Activated T-cell treated with anti-CD3 and anti-CD28 coated beads, Interleukin-2, amount 50 U/mL, for 48 hours (primary cell): ENCODE results near the gene FRS3.

Source experiments
- DNase-seq, 2 experiments: peaks; one replicate each; pipeline ENCODE4 v3.0.0-alpha.2; 2020

Gene FRS3

DNA sequence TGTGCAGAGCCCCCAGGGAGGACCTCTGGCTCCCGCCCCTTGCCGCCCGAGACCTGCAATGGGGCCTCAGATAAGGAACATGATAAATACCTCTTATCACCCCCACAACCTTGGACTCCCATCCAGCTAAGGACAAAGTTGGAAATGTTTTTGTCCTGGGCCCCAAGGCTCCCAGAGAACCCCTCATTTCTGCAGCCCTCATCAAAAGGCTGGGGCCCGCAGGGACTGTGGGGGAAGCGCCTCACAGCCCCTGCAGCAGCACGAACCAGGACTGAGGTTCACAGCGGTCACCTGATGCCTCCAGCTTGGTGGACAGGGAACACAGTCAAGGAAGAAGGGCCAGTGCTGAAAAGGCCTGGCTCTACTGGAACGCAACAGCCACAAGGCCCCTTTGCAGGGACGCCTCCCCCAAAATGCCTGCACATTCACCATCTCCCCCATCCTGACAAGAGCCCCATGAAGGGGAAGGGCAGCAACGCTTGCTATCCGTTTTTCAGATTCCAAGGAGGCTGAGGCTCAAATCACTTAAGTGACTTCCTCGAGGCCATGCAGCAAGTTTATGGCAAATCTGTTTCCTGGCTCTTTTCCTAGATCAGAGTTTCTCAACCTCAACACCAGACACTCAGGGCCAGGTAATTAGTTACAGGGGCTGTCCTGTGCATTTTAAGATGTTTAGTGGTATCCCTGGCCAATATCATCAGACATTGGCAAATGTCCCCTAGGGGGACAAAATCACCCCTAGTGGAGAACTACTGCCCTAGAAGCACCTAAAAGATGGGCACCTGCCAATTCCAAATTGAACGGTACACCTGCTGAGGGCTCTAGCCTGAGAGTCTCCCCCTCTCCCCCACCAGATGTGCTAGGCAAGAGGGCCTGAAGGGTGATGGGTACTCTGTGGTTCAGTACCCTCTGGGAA lies 54.9 kb downstream of the FRS3 start:
- DNase-seq = no peak

DNA sequence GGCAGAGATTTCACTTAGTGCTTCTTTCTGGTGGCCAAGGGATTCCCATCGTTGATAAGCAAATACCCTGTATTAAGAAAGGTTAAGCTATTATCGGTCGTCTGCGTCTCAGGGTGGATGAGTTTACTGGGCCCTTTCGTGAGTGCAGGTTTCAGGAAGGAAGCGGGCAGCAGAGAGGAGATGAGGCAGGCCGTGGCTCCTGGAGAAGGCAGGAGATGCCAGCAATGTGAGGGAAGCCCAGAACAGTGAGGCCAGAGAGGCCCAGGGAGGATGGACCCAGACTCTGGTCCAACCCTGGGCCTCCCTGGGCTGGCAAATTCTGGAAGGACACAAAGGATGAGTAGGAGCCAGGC lies 55.5 kb downstream of the FRS3 start:
- DNase-seq = no peak

DNA sequence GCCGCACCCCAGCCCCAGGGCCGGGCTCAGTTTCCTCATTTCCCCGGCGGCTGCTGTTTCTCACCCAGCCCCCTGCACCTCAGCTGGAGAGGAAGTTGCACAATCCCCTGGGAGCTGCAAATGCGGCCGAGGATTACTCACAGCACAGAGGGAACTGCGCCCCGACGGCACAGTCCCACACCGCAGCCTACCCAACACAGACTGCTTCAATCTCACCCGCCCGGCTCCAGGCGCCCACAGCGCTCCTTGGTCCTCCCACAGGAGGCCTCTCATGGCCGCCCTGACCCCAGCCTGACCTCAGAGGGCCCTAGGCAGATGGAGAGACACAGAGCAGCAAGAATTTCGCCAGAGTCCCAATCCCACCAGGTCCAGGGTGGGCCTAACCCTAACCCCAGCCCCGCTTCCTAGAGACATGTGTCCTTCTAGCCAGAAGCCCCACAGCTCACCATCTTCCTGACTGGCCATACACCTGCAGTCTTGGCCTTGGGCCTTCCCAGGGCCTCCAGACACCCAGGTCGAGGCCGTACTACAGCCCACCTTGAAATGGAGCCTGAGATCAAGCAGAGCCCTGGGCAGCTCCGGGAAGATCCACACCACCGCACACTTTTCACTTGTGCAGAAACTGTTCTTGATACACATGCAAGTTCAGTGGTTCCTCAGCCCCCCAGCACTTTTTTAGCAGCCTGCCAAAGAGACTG lies 56.0 kb downstream of the FRS3 start:
- DNase-seq = no peak

DNA sequence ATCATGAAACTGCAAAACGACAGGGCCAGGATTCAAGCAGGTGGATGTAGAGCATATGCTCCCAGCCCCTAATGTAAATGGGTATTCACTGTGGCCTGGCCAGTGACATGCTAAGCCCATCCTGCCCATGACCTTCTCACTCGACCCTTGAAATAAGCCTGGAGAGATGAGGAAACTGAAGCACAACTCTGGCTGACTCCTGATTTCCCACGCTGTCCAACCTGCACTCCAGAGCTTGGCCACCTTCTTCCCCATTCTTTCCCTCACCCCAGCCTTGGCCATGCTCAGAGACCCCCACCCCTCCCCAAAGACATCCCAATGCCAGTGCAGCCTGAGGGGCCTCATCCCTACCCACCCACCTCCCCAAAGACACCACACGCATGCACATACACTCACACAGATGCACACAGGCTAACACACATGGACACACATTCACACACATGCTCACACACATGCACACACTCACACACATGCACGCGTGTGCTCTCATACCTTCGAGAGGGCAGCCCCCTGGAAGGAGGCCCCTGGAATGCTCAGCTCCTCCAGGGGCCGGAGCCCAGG lies 56.7 kb downstream of the FRS3 start:
- DNase-seq = no peak

DNA sequence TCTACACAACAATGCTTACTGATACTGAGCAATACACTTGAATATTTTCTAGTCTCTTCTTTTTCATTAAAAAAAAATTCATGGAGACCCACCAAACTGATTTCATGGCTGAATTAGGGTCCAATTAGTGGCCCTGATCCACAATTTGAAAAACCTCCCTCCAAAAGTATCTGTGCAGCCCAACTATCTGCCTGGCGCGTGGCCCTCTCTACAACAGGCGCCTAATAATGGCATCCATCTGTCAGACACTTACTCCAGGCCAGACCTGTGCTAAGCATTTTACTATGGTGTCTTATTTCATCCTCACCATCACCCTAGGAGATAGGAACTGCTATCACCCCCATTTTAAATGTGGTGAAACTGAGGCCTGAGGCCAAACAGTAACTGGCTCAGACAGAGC lies 58.3 kb downstream of the FRS3 start:
- DNase-seq = no peak

DNA sequence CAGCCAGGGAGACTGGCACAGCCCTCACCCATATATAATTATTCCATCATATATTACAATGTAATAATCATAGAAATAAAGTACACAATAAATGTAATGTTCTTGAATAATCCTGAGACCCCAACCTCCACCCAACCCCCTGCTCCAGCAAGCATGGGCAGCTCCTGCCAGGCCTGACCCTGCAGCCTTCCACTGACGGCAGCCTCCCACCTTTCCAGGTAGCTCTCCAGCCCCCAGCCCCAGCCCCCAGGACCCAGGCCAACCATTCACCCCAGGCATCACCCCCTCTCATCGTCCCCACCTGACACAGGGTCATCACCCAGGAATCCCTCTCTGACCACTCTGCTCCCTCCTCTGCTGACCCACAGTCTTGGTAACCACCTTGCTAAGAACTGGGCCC lies 58.9 kb downstream of the FRS3 start:
- no peak for DNase-seq

DNA sequence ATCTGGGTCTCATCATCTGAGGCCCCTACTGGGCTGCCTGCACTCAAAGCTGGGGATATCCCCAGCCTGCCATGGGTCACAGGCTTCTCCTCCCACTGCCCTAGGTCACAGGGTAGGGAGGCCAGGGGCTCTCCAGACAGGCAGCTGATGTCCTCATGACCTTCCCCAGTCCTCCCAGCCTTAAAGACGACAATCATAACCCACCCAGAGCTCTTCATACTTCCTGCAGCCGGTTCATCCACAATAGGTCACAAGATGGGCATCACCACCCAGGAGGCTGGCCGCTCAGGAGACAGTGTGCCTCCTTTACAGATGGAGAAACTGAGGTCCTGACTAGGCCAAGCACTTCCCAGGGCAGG lies 59.5 kb downstream of the FRS3 start:
- DNase-seq = no peak
